Tibial nerve (tissue), 4 donors: Measurements from ENCODE around the gene KRT26.

Source experiments
- CTCF ChIP-seq, 5 experiments: fragments of 200-600 bp in 3 of 5; fragments of 450-650 bp in 2 of 5; sonication (generic) in 3 of 5; IDR thresholded peaks; one replicate each; pipeline ENCODE4 v1.5.1; 2016 to 2019; ENCODE audit warnings: antibody characterized with exemption in 5 of 5, mild to moderate bottlenecking in 3 of 5, moderate library complexity in 2 of 5
- EP300 ChIP-seq, 2 donors: sonication (generic); formaldehyde crosslinking; IDR thresholded peaks; one replicate each; pipeline ENCODE4 v1.6.1; 2017; ENCODE audit warnings: antibody characterized with exemption in 2 of 2, mild to moderate bottlenecking in 1 of 2
- POLR2A ChIP-seq, 2 donors: fragments of 450-650 bp; IDR thresholded peaks; one replicate each; pipeline ENCODE4 v1.6.1; 2017; ENCODE audit warnings: antibody characterized with exemption in 2 of 2, mild to moderate bottlenecking in 2 of 2, moderate library complexity in 2 of 2

DNA sequence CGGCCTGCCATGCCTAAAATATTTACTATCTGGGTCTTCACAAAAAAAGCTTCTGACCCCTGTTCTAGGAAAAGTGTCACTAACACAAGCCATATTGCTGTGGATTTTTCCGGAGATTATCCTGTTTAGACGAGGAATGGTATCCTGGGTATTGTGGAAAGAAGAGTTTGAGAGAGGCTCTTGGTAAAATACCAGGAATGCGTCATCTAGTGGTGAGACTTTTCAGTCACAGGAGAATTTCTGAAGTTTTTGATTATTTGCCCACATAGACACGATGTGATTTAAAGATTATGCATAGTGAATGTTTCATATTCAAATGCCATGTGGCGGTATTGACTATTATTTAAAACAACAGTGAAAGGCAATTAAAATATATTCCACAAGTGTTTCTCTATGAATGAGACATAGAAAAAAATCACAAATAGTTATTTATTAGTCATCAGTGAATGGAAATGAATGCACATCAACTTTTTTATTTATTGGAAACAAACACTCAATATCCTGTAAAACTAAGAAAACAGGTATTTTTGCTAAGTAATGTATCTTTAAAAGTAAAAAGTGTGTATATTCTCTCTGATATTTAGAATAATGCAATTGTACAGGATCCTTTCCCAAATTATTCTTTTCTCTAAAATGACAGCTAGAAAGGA lies 19.9 kb upstream of the KRT26 start:
- TF ChIP-seq CTCF (IDR thresholded peaks at IDR 0.05): peak; percentile 47 to 82 (median 67)
- TF ChIP-seq POLR2A (IDR thresholded peaks at IDR 0.05): no peak
- peak in 1 of 2 donors; percentile 46 for TF ChIP-seq EP300 (IDR thresholded peaks at IDR 0.05)
